HG03521 (cell line): ENCODE measurements around the gene VKORC1L1.
"Not testable (repeated sequence)": the region's sequence is repeated elsewhere in the genome, so short reads cannot be mapped to it uniquely, and the experiment has no call there.

Experiments
- ATAC-seq: cut with Tn5 transposase; IDR thresholded peaks from one replicate; pipeline ENCODE4 v1.9.1; 2021; ENCODE audit warnings: mild to moderate bottlenecking, moderate library complexity; ENCODE audit not compliant: unreplicated experiment

VKORC1L1 gene

GRCh38 chr7:65884983-65885382, 12.1 kb downstream of the VKORC1L1 start:
- not testable (repeated sequence) for ATAC-seq

GRCh38 chr7:65885533-65885932, 12.7 kb downstream of the VKORC1L1 start:
- ATAC-seq: not testable (repeated sequence)

DNA sequence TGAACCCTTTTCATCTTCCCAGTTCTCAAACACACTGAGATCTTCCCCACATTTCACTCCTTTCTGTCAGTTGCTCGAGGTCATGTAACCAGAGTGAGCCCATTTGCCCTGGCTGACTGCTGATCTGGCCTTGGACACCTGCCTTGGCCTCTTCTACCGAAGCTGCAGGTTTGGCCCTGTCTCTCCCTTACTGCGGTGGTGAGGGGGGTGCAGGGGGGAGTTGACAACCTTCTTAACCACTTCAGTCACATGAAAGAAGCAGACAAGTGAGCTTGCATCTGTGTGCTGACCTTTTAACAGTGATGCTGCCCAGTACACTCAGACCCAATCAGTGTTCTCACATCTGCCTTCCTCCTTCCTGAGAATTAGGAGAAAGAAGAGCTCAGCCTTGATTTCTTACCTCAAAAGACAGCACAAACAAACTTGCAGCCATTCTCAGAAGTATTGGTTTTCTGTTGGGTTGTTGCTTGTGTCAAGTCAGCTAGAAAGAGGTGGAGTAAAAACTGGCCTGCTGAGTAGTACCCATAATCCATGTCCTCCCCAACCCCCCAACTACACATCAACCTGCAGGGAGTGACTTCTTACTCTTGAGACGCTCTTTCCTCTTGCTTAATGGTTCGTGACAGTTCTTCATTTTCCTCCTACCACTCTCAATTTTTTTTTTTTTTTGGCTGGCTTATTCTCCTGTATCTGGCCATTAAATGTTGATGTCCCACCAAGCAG, 15.7 kb downstream of the VKORC1L1 start:
- ATAC-seq: not testable (repeated sequence)

DNA sequence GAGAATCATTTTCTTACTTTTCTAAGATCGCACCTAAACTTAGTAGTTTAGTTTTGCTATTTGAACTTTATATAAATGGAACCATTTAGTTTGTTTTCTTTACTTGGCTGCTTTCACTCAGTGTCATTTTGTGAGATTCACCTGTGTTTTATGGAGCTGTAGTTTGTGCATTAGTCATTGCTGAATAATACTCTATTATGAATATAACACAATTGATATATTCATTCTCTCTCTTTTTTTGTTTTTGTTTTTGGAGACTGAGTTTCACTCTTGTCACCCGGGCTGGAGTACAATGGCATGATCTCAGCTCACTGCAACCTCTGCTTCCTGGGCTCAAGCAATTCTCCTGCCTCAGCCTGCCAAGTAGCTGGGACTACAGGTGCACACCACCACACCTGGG, 16.8 kb downstream of the VKORC1L1 start:
- ATAC-seq: not testable (repeated sequence)

- ATAC-seq: no peak
These were observed 19.3 kb downstream of the VKORC1L1 start for GRCh38 chr7:65892161-65892560.

DNA sequence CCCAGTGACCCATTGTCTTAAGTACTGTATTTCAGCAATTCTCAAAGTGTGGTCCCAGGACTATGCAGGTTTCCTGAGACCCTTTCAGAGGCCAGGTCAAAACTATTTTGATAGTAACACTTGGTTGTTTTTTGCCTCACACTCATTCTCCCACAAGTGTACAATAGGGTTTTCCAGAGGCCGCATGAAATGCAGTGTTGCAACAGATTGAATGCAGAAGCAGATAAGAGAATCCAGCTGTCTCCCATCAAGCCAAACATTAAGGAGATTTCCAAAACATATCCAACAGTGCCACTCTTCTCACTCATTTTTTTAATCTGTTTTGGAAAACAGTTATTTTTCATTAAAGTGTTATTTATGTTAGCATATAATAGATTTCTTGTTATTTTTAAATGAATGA, 20.0 kb downstream of the VKORC1L1 start:
- no peak for ATAC-seq

- ATAC-seq: no peak
These were observed 23.5 kb downstream of the VKORC1L1 start for GRCh38 chr7:65896279-65896870.

- ATAC-seq: not testable (repeated sequence)
These were observed 24.4 kb downstream of the VKORC1L1 start for GRCh38 chr7:65897289-65897688.

GRCh38 chr7:65898677-65899447, 26.0 kb downstream of the VKORC1L1 start:
- peak; percentile 56 for ATAC-seq

DNA sequence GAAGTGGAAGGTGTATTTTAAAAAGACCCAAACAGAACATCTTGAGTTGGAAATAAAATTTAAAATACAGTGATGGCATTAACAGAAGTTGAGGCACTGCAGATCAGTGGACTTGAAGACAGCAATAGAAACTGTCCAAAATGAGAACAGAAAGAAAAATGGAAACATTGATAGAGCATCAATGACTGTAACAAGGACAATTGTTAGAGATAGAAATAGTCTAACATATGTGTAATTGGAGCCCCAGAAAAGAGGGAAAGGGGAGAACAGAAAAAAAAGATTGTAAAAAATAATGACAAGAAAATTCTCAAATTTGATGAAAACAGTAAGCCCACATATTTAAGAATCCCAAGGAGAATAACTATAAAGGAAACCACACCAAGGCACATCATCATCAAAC, 29.4 kb downstream of the VKORC1L1 start:
- no peak for ATAC-seq

- ATAC-seq: no peak
These were observed 34.8 kb downstream of the VKORC1L1 start for GRCh38 chr7:65907501-65908198.

GRCh38 chr7:65910237-65910636, 37.4 kb downstream of the VKORC1L1 start:
- ATAC-seq: no peak

- no peak for ATAC-seq
These were observed 39.4 kb downstream of the VKORC1L1 start for GRCh38 chr7:65912237-65912636.

GRCh38 chr7:65915921-65916657, 43.2 kb downstream of the VKORC1L1 start:
- ATAC-seq: no peak

DNA sequence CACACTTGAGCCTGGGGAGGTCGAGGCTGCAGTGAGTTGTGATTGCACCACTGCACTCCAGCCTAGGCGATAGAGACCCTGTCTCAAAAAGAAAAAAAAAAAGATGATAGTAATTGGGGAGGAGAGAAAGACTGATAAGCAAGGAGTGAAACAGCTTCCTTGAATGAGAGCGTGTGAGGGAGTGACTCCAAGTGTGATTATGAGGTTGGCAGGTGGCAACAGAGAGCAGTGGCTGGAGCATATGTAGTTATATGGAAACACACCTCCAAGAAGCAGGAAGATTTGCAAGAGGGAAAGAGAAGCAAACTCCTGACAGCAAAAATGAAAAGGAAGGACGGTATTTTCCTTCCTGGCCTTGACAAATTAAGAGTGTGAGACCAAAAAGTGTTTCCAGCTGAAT, 50.4 kb downstream of the VKORC1L1 start:
- ATAC-seq: no peak

- no peak for ATAC-seq
These were observed 51.3 kb downstream of the VKORC1L1 start for GRCh38 chr7:65924193-65924592.

GRCh38 chr7:65925040-65925439, 52.2 kb downstream of the VKORC1L1 start:
- no peak for ATAC-seq

- no peak for ATAC-seq
These were observed 53.7 kb downstream of the VKORC1L1 start for GRCh38 chr7:65926588-65926987.

GRCh38 chr7:65927489-65928448, 54.9 kb downstream of the VKORC1L1 start:
- ATAC-seq: no peak
